WTC11 (cell line): ENCODE results near the gene MORC3. TPM values are rescaled to one million over a fixed set of nuclear protein-coding genes. Genes with fewer than 3 reads are reported as not detected.
A peak's percentile ranks its signal among the peaks of the same experiment; 100 is the strongest.

ENCODE experiments used
- ATAC-seq: fragments of 200-7000 bp; cut with Tn5 transposase; 2 replicates; pipeline ENCODE4 v1.10.0; 2021; ENCODE audit warnings: mild to moderate bottlenecking, moderate library complexity
- CTCF ChIA-PET: fragments of 300-600 bp; sonication (Branson Sonifier 250); formaldehyde crosslinking; loops from one replicate; lab custom pipeline; 2021; ENCODE audit warnings: antibody characterized with exemption; lab: Charles Lee
- POLR2A ChIA-PET: fragments of 350-600 bp; sonication (Branson Sonifier 250); formaldehyde crosslinking; loops from one replicate; lab custom pipeline; 2021; ENCODE audit warnings: antibody characterized with exemption; lab: Charles Lee
- DNase-seq: peaks from one replicate; pipeline ENCODE4 v3.0.0; 2021; ENCODE audit warnings: low spot score
- H3K27ac Mint-ChIP-seq: 2 replicates; pipeline ENCODE4 v1.8.0; 2021; ENCODE audit warnings: mixed read lengths
- H3K27me3 Mint-ChIP-seq: 2 replicates; pipeline ENCODE4 v1.8.0; 2021; ENCODE audit warnings: low read depth, mild to moderate bottlenecking, moderate library complexity, mixed read lengths
- H3K36me3 Mint-ChIP-seq: 2 replicates; pipeline ENCODE4 v1.8.0; 2021; ENCODE audit warnings: mixed read lengths
- H3K4me1 Mint-ChIP-seq: 2 replicates; pipeline ENCODE4 v1.8.0; 2022; ENCODE audit warnings: mixed read lengths
- H3K4me3 Mint-ChIP-seq: 2 replicates; pipeline ENCODE4 v1.8.0; 2021; ENCODE audit warnings: mild to moderate bottlenecking, moderate library complexity, mixed read lengths
- H3K9me3 Mint-ChIP-seq: 2 replicates; pipeline ENCODE4 v1.8.0; 2021; ENCODE audit warnings: mixed read lengths
- ATF2 ChIP-seq: sonication (generic); formaldehyde crosslinking; IDR thresholded peaks from 2 replicates; pipeline ENCODE4 v1.8.1; 2022; ENCODE audit warnings: low read depth, missing genetic modification reagents, borderline replicate concordance
- ATF3 ChIP-seq: sonication (generic); formaldehyde crosslinking; conservative IDR thresholded peaks from 2 replicates; pipeline ENCODE4 v1.8.1; 2022; ENCODE audit warnings: mild to moderate bottlenecking, missing genetic modification reagents
- CREM ChIP-seq: sonication (generic); formaldehyde crosslinking; IDR thresholded peaks from 2 replicates; pipeline ENCODE4 v1.8.1; 2022; ENCODE audit warnings: mild to moderate bottlenecking, missing genetic modification reagents, moderate library complexity
- CTCF ChIP-seq: fragments of 200-600 bp; IDR thresholded peaks from 2 replicates; pipeline ENCODE4 v1.8.0; 2022; ENCODE audit warnings: antibody characterized with exemption
- EMX1 ChIP-seq: fragments of 250-450 bp; sonication (Bioruptor Pico); IDR thresholded peaks from 2 replicates; pipeline ENCODE4 v1.8.0; 2021; ENCODE audit warnings: mild to moderate bottlenecking
- ERG ChIP-seq: fragments of 250-450 bp; sonication (Bioruptor Pico); IDR thresholded peaks from 2 replicates; pipeline ENCODE4 v1.8.0; 2021; ENCODE audit warnings: mild to moderate bottlenecking
- ETV6 ChIP-seq: sonication (generic); formaldehyde crosslinking; IDR thresholded peaks from 2 replicates; pipeline ENCODE4 v1.8.1; 2022; ENCODE audit warnings: mild to moderate bottlenecking, missing genetic modification reagents
- GRHL2 ChIP-seq: fragments of 250-450 bp; sonication (Bioruptor Pico); IDR thresholded peaks from 2 replicates; pipeline ENCODE4 v1.8.0; 2022; ENCODE audit warnings: mild to moderate bottlenecking, moderate library complexity; ENCODE audit not compliant: insufficient replicate concordance, severe bottlenecking
- GTF2I ChIP-seq: fragments of 250-450 bp; sonication (Bioruptor Pico); conservative IDR thresholded peaks from 2 replicates; pipeline ENCODE4 v1.4.0; 2021; ENCODE audit warnings: mild to moderate bottlenecking
- IRF2 ChIP-seq: sonication (generic); formaldehyde crosslinking; IDR thresholded peaks from 2 replicates; pipeline ENCODE4 v1.8.0; 2022; ENCODE audit warnings: low read depth, missing genetic modification reagents, borderline replicate concordance
- JUN ChIP-seq: sonication (generic); formaldehyde crosslinking; IDR thresholded peaks from 2 replicates; pipeline ENCODE4 v1.8.0; 2023; ENCODE audit warnings: mild to moderate bottlenecking, missing genetic modification reagents
- MXD4 ChIP-seq: fragments of 250-450 bp; sonication (Bioruptor Pico); IDR thresholded peaks from 2 replicates; pipeline ENCODE4 v1.8.0; 2021; ENCODE audit warnings: mild to moderate bottlenecking, moderate library complexity, borderline replicate concordance
- MYBL2 ChIP-seq: sonication (generic); formaldehyde crosslinking; IDR thresholded peaks from 2 replicates; pipeline ENCODE4 v1.8.1; 2023; ENCODE audit warnings: mild to moderate bottlenecking, moderate library complexity, missing genetic modification reagents
- NFATC4 ChIP-seq: fragments of 250-450 bp; sonication (Bioruptor Pico); IDR thresholded peaks from 2 replicates; pipeline ENCODE4 v1.9.0; 2021; ENCODE audit warnings: mild to moderate bottlenecking
- OVOL2 ChIP-seq: fragments of 250-450 bp; sonication (Bioruptor Pico); IDR thresholded peaks from 2 replicates; pipeline ENCODE4 v1.9.0; 2021; ENCODE audit warnings: mild to moderate bottlenecking, borderline replicate concordance
- RORB ChIP-seq: fragments of 250-450 bp; sonication (Bioruptor Pico); IDR thresholded peaks from 2 replicates; pipeline ENCODE4 v1.9.0; 2021; ENCODE audit warnings: mild to moderate bottlenecking
- SMAD4 ChIP-seq: sonication (generic); formaldehyde crosslinking; IDR thresholded peaks from 2 replicates; pipeline ENCODE4 v1.8.0; 2022; ENCODE audit warnings: mild to moderate bottlenecking, missing genetic modification reagents
- SP1 ChIP-seq: sonication (generic); formaldehyde crosslinking; conservative IDR thresholded peaks from 2 replicates; pipeline ENCODE4 v1.8.1; 2022; ENCODE audit warnings: missing genetic modification reagents
- TEAD1 ChIP-seq: sonication (generic); formaldehyde crosslinking; IDR thresholded peaks from 2 replicates; pipeline ENCODE4 v1.8.0; 2022; ENCODE audit warnings: mild to moderate bottlenecking, missing genetic modification reagents
- TP53 ChIP-seq: sonication (generic); formaldehyde crosslinking; IDR thresholded peaks from 2 replicates; pipeline ENCODE4 v1.8.1; 2023; ENCODE audit warnings: mild to moderate bottlenecking, missing genetic modification reagents
- USF1 ChIP-seq: sonication (generic); formaldehyde crosslinking; IDR thresholded peaks from 2 replicates; pipeline ENCODE4 v1.8.0; 2022; ENCODE audit warnings: mild to moderate bottlenecking, missing genetic modification reagents
- ZNF121 ChIP-seq: sonication (generic); formaldehyde crosslinking; IDR thresholded peaks from 2 replicates; pipeline ENCODE4 v1.8.0; 2023; ENCODE audit warnings: missing genetic modification reagents
- ZNF317 ChIP-seq: sonication (generic); formaldehyde crosslinking; IDR thresholded peaks from 2 replicates; pipeline ENCODE4 v1.8.1; 2023; ENCODE audit warnings: low read depth, mild to moderate bottlenecking, moderate library complexity, missing genetic modification reagents, borderline replicate concordance
- total RNA-seq: library from RNA; stranded (reverse); gene quantifications from 3 replicates; pipeline ENCODE4 v1.2.3, GENCODE V29; 2021

MORC3 gene
- total RNA-seq, 1 experiment from 2014 or later, result 15.9 TPM

- Mint-ChIP-seq H3K27ac (no peak overlapping the region; the same call in 1 of the 2 replicates), H3K9me3 (no peaks in the 10 kb centered on the region), H3K4me3 (no peak overlapping the region), H3K36me3 (no peaks in the 10 kb centered on the region), H3K4me1 (peaks cover 21% of the 10 kb centered on the region), H3K27me3 (no peaks in the 10 kb centered on the region)
- POLR2A ChIA-PET, result no interaction called here
- DNase-seq (peak; percentile 84), ATAC-seq (peak; percentile 79)
- CTCF ChIA-PET, result interaction anchor here (0.7 to 2.5 kb wide), 17 partner anchors 27 to 495 kb away, joined by 3 to 7 read pairs (median 5); partner anchors contain the start of genes CHAF1B and CLDN14
- TF ChIP-seq ERG (CRISPR knock-in tag) (no peak), CTCF (peak; percentile 89; the same call in 1 of the 2 replicates), ZNF317 (0 out of 2 replicates have a peak, but pooled peaks have one; percentile 29), ZNF121 (CRISPR knock-in tag) (peak; percentile 93), GTF2I (CRISPR knock-in tag) (0 out of 2 replicates have a peak, but pooled peaks have one; percentile 48), GRHL2 (CRISPR knock-in tag) (no peak), TEAD1 (CRISPR knock-in tag) (no peak), SMAD4 (CRISPR knock-in tag) (no peak), CREM (CRISPR knock-in tag) (no peak)
These were observed 102.5 kb downstream of the MORC3 start for GRCh38 chr21:36422279-36423098.

- no peak for DNase-seq
- TF ChIP-seq RORB (CRISPR knock-in tag) (no peak), ATF2 (CRISPR knock-in tag) (no peak), MXD4 (CRISPR knock-in tag) (no peak), EMX1 (CRISPR knock-in tag) (no peak), IRF2 (CRISPR knock-in tag) (no peak), JUN (CRISPR knock-in tag) (no peak), GTF2I (CRISPR knock-in tag) (no peak), USF1 (CRISPR knock-in tag) (no peak), ETV6 (CRISPR knock-in tag) (no peak), TP53 (CRISPR knock-in tag) (no peak), SP1 (CRISPR knock-in tag) (no peak), OVOL2 (CRISPR knock-in tag) (no peak), ATF3 (CRISPR knock-in tag) (no peak), MYBL2 (CRISPR knock-in tag) (no peak), NFATC4 (CRISPR knock-in tag) (no peak)
- ATAC-seq, result no peak
- H3K36me3 Mint-ChIP-seq, result no peaks in the 10 kb centered on the region
- H3K4me1 Mint-ChIP-seq, result peaks cover 21% of the 10 kb centered on the region
- ChIA-PET POLR2A (no interaction called here), CTCF (interaction anchor here (0.6 to 2.5 kb wide), 4 partner anchors 35 to 1028 kb away, joined by 3 to 10 read pairs (median 5); partner anchors contain the start of gene CLDN14)
- H3K9me3 Mint-ChIP-seq, result no peaks in the 10 kb centered on the region
- H3K4me3 Mint-ChIP-seq, result no peak overlapping the region
- H3K27me3 Mint-ChIP-seq, result no peaks in the 10 kb centered on the region
- no peak overlapping the region for H3K27ac Mint-ChIP-seq
These were observed 103.9 kb downstream of the MORC3 start for GRCh38 chr21:36423771-36424433.
